Measurements from ENCODE around the gene TCF23. TPM values are rescaled to one million over a fixed set of nuclear protein-coding genes. Genes with fewer than 3 reads are reported as not detected.

The TCF23 gene
- total RNA-seq, 1 experiment from 2014 or later: 0.03 TPM

DNA sequence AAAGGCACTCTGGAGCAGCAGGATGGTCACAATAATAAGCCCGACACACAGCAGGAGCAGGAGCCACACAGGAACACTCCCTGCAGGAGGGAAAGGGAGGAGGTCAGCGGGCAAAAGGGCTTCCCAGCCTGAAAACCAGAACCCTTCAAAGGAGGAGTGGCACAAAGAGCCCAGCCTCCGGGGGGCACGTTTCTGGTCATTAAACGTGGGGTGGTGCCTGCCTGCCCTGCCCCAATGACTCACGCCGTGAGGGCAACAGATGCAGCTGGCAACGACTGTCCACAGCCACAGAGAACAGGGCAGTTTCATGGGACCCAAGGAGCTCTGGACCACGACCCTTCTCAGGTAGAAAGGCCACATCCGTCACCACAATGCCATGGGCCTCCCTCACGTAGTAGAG, 17.4 kb upstream of the TCF23 start:
- Histone ChIP-seq H3K9me3 (ENCODE audit: control insufficient read depth, insufficient read depth, low read depth, low read length) (no peaks in the 10 kb centered on the region), H3K4me1 (ENCODE audit: control insufficient read depth, insufficient read depth, low read length) (peaks cover 5% of the 10 kb centered on the region), H3K4me3 (ENCODE audit: low read depth in 2 of 2, low read length in 2 of 2) (no peak overlapping the region), H3K36me3 (ENCODE audit: control insufficient read depth, insufficient read depth, low read length) (peaks cover 4% of the 10 kb centered on the region; the same call in 1 of the 2 replicates), H3K27me3 (ENCODE audit: control insufficient read depth, insufficient read depth, low read length) (no peaks in the 10 kb centered on the region), H3K27ac (ENCODE audit: low read length) (no peak overlapping the region)
- ChIA-PET POLR2A (no interaction called here), CTCF (no interaction called here)
- in situ Hi-C loops (cut with HindIII; ENCODE audit: low pct_unique_long_range_greater_than_20kb, low sequenced_read_pairs) (no loop called here), intact Hi-C loops (cut with micrococcal nuclease; ENCODE audit: unreplicated experiment) (no loop called here)
- ATAC-seq (no peak), DNase-seq (ENCODE audit: low read depth, low spot score) (no peak)
- no TSS peak for BruUV-seq (replicated peaks)
- no peak for TF ChIP-seq TCF7L2 (IDR thresholded peaks at IDR 0.05; ENCODE audit: low read depth, low read length)
- TF ChIP-seq, protein P1, sequence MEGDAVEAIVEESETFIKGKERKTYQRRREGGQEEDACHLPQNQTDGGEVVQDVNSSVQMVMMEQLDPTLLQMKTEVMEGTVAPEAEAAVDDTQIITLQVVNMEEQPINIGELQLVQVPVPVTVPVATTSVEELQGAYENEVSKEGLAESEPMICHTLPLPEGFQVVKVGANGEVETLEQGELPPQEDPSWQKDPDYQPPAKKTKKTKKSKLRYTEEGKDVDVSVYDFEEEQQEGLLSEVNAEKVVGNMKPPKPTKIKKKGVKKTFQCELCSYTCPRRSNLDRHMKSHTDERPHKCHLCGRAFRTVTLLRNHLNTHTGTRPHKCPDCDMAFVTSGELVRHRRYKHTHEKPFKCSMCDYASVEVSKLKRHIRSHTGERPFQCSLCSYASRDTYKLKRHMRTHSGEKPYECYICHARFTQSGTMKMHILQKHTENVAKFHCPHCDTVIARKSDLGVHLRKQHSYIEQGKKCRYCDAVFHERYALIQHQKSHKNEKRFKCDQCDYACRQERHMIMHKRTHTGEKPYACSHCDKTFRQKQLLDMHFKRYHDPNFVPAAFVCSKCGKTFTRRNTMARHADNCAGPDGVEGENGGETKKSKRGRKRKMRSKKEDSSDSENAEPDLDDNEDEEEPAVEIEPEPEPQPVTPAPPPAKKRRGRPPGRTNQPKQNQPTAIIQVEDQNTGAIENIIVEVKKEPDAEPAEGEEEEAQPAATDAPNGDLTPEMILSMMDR (IDR thresholded peaks at IDR 0.05): no peak
- TF ChIP-seq, protein P2, sequence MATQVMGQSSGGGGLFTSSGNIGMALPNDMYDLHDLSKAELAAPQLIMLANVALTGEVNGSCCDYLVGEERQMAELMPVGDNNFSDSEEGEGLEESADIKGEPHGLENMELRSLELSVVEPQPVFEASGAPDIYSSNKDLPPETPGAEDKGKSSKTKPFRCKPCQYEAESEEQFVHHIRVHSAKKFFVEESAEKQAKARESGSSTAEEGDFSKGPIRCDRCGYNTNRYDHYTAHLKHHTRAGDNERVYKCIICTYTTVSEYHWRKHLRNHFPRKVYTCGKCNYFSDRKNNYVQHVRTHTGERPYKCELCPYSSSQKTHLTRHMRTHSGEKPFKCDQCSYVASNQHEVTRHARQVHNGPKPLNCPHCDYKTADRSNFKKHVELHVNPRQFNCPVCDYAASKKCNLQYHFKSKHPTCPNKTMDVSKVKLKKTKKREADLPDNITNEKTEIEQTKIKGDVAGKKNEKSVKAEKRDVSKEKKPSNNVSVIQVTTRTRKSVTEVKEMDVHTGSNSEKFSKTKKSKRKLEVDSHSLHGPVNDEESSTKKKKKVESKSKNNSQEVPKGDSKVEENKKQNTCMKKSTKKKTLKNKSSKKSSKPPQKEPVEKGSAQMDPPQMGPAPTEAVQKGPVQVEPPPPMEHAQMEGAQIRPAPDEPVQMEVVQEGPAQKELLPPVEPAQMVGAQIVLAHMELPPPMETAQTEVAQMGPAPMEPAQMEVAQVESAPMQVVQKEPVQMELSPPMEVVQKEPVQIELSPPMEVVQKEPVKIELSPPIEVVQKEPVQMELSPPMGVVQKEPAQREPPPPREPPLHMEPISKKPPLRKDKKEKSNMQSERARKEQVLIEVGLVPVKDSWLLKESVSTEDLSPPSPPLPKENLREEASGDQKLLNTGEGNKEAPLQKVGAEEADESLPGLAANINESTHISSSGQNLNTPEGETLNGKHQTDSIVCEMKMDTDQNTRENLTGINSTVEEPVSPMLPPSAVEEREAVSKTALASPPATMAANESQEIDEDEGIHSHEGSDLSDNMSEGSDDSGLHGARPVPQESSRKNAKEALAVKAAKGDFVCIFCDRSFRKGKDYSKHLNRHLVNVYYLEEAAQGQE (IDR thresholded peaks at IDR 0.05; ENCODE audit: insufficient read depth in 1 of 2, low read depth in 2 of 2, low read length in 1 of 2): no peak
- TF ChIP-seq SIN3A (IDR thresholded peaks at IDR 0.05; ENCODE audit: borderline replicate concordance, insufficient read depth, low read depth, low read length): no peak
- TF ChIP-seq POLR2AphosphoS5 (IDR thresholded peaks at IDR 0.05; ENCODE audit: low read depth, low read length): no peak

DNA sequence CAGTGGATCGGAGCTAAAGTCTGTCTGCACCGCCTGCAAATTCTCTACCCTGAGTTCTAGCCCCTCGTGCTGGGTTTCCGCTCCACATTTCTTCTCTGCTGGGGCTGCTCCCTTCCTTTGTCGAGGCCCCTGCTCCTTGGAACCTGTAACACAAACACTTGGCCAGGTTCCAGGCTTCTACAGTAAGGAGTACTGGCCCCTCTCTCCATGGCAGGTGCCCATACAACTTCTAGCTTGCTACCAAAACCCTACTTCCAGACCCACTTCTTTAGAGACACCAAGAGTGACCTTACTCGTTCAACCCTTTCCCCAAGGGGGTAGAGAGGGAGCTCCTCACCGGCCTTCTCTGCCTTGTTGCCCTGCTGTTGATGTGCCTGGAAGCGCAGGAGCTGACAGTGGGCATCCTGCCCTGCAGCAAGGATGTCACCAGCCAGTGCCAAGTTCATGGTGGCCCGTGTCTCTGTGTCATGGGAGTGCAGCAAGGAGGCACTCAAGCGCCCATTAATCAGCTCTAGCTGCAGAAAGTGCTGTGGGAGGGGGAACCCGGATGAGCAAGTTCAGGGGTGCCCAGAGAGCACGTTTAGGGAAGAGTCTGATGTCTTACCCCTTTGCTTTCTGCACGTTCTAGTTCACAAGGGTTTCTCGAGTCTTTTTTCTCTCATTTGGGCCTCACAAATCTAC, 15.5 kb upstream of the TCF23 start:
- BruUV-seq (replicated peaks): no TSS peak
- TF ChIP-seq, protein P1 (IDR thresholded peaks at IDR 0.05): no peak
- TF ChIP-seq SIN3A (IDR thresholded peaks at IDR 0.05; ENCODE audit: borderline replicate concordance, insufficient read depth, low read depth, low read length): no peak
- no peak for TF ChIP-seq TCF7L2 (IDR thresholded peaks at IDR 0.05; ENCODE audit: low read depth, low read length)
- peaks cover 4% of the 10 kb centered on the region; the same call in 1 of the 2 replicates for H3K36me3 ChIP-seq (ENCODE audit: control insufficient read depth, insufficient read depth, low read length)
- H3K27ac ChIP-seq (ENCODE audit: low read length): peak overlapping the region; percentile 84
- no peaks in the 10 kb centered on the region for H3K9me3 ChIP-seq (ENCODE audit: control insufficient read depth, insufficient read depth, low read depth, low read length)
- intact Hi-C loops (cut with micrococcal nuclease; ENCODE audit: unreplicated experiment) (no loop called here), in situ Hi-C loops (cut with HindIII; ENCODE audit: low pct_unique_long_range_greater_than_20kb, low sequenced_read_pairs) (no loop called here)
- CTCF ChIA-PET: interaction anchor here (0.9 kb wide), 1 partner anchor 66 kb away, joined by 3 read pairs; no protein-coding TSS in a partner anchor
- no peak for ATAC-seq
- POLR2A ChIA-PET: no interaction called here
- H3K4me3 ChIP-seq (ENCODE audit: low read depth in 2 of 2, low read length in 2 of 2): peak overlapping the region; percentile 94 to 97
- no peaks in the 10 kb centered on the region for H3K27me3 ChIP-seq (ENCODE audit: control insufficient read depth, insufficient read depth, low read length)
- H3K4me1 ChIP-seq (ENCODE audit: control insufficient read depth, insufficient read depth, low read length): peaks cover 5% of the 10 kb centered on the region
- DNase-seq (ENCODE audit: low read depth, low spot score): no peak
